Measurements from ENCODE around the gene ATP5F1C. TPM values are rescaled to one million over a fixed set of nuclear protein-coding genes. Genes with fewer than 3 reads are reported as not detected.
"Not testable (repeated sequence)": the region's sequence is repeated elsewhere in the genome, so short reads cannot be mapped to it uniquely, and the experiment has no call there.

ATP5F1C gene
- total RNA-seq, 4 donors from 2014 or later, result 317 to 429 (median 402) TPM

GRCh38 chr10:7811000-7811399 is 23.0 kb downstream of the ATP5F1C start:
- ATAC-seq (no peak), DNase-seq (no peak)
- no peak for TF ChIP-seq CTCF (IDR thresholded peaks at IDR 0.05 in 4 of 5, conservative IDR thresholded peaks at IDR 0.05 in 1 of 5)
- no peak for TF ChIP-seq POLR2A (IDR thresholded peaks at IDR 0.05)
- in situ Hi-C loops (cut with MboI; ENCODE audit: low sequenced_read_pairs in 4 of 4) (no loop called here), intact Hi-C loops (cut with DNase I; ENCODE audit: low total_unique reads) (no loop called here)
- Histone ChIP-seq H3K4me3 (no peak overlapping the region), H3K9me3 (no peaks in the 10 kb centered on the region), H3K27ac (no peak overlapping the region), H3K4me1 (no peaks in the 10 kb centered on the region), H3K27me3 (no peaks in the 10 kb centered on the region), H3K36me3 (peaks cover 0 to 28% of the 10 kb centered on the region in 2 donors)

- H3K4me1 ChIP-seq; ATAC-seq; H3K9me3 ChIP-seq; intact Hi-C loops (cut with DNase I; ENCODE audit: low total_unique reads); H3K27ac ChIP-seq; in situ Hi-C loops (cut with MboI; ENCODE audit: low sequenced_read_pairs in 4 of 4); H3K27me3 ChIP-seq; DNase-seq; H3K4me3 ChIP-seq: not testable (repeated sequence)
- peaks cover 0 to 22% of the 10 kb centered on the region in 2 donors for H3K36me3 ChIP-seq
Observed at GRCh38 chr10:7811743-7812142, 23.8 kb downstream of the ATP5F1C start.

GRCh38 chr10:7813481-7813880 is 25.5 kb downstream of the ATP5F1C start:
- in situ Hi-C loops (cut with MboI; ENCODE audit: low sequenced_read_pairs in 4 of 4), result no loop called here
- ATAC-seq (no peak), DNase-seq (no peak)
- H3K36me3 ChIP-seq, result peaks cover 0 to 5% of the 10 kb centered on the region in 2 donors
- no peak overlapping the region for H3K27ac ChIP-seq
- intact Hi-C loops (cut with DNase I; ENCODE audit: low total_unique reads), result no loop called here
- no peaks in the 10 kb centered on the region for H3K9me3 ChIP-seq
- TF ChIP-seq CTCF (IDR thresholded peaks at IDR 0.05 in 4 of 5, conservative IDR thresholded peaks at IDR 0.05 in 1 of 5) (no peak), POLR2A (IDR thresholded peaks at IDR 0.05) (no peak)
- no peaks in the 10 kb centered on the region for H3K27me3 ChIP-seq
- peaks cover 5 to 7% of the 10 kb centered on the region in 2 donors for H3K4me1 ChIP-seq
- no peak overlapping the region for H3K4me3 ChIP-seq

- peaks cover 19 to 31% of the 10 kb centered on the region in 2 donors for H3K4me1 ChIP-seq
- TF ChIP-seq CTCF (IDR thresholded peaks at IDR 0.05 in 4 of 5, conservative IDR thresholded peaks at IDR 0.05 in 1 of 5) (no peak), POLR2A (IDR thresholded peaks at IDR 0.05) (no peak)
- in situ Hi-C loops (cut with MboI; ENCODE audit: low sequenced_read_pairs in 4 of 4), result no loop called here
- ATAC-seq (no peak), DNase-seq (no peak)
- H3K27me3 ChIP-seq, result no peaks in the 10 kb centered on the region
- H3K27ac ChIP-seq, result no peak overlapping the region
- H3K4me3 ChIP-seq, result peak overlapping the region; percentile 74 to 100 (median 98)
- H3K9me3 ChIP-seq, result no peaks in the 10 kb centered on the region
- no peaks in the 10 kb centered on the region for H3K36me3 ChIP-seq
- intact Hi-C loops (cut with DNase I; ENCODE audit: low total_unique reads), result no loop called here
Observed at GRCh38 chr10:7817576-7817975, 29.6 kb downstream of the ATP5F1C start.

- ATAC-seq (peak; percentile 6 to 30), DNase-seq (no peak)
- Histone ChIP-seq H3K27ac (peak overlapping the region; percentile 80 to 90 (median 82)), H3K27me3 (no peaks in the 10 kb centered on the region), H3K4me3 (peak overlapping the region; percentile 74 to 100 (median 98)), H3K4me1 (peaks cover 19 to 31% of the 10 kb centered on the region in 2 donors), H3K36me3 (no peaks in the 10 kb centered on the region), H3K9me3 (no peaks in the 10 kb centered on the region)
- TF ChIP-seq CTCF (IDR thresholded peaks at IDR 0.05 in 4 of 5, conservative IDR thresholded peaks at IDR 0.05 in 1 of 5) (no peak), POLR2A (IDR thresholded peaks at IDR 0.05) (no peak)
- in situ Hi-C loops (cut with MboI; ENCODE audit: low sequenced_read_pairs in 4 of 4) (no loop called here), intact Hi-C loops (cut with DNase I; ENCODE audit: low total_unique reads) (loop anchor here (1.0 kb wide), 1 partner anchor 30 kb away; the partner anchor contains the start of gene ATP5F1C)
Observed at GRCh38 chr10:7817984-7818294, 30.0 kb downstream of the ATP5F1C start.
